ENCODE data around the gene CLHC1. TPM values are rescaled to one million over a fixed set of nuclear protein-coding genes. Genes with fewer than 3 reads are reported as not detected.

The CLHC1 gene
- total and polyA plus RNA-seq, 2 of the 8 experiments (the other 6 are each of a cell fraction or from before 2014, with no cell fraction given): 2.6 to 10.8 TPM

DNA sequence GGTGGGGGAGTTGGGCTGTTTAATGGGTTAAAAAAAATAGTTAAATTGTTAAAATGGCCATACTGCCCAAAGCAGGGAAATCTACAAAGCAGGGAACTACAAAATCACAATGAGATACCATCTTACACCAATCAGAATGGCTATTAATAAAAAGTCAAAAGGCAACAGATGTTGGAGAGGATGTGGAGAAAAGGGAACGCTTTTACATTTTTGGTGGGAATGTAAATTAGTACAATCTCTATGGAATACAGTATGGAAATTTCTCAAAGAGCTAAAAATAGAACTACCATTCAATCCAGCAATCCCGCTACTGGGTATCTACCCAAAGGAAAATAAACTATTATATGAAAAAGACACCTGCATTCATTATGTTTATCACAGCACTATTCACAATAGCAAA is 27.1 kb downstream of the CLHC1 start:
- ChIA-PET CTCF (ENCODE audit: partially characterized antibody) (no interaction called here), POLR2A (ENCODE audit: partially characterized antibody) (no interaction called here)
- Histone ChIP-seq H4K8ac (ENCODE audit: extremely low read depth, insufficient read depth, low read length) (no peak overlapping the region), H3K14ac (ENCODE audit: insufficient read length) (no peak overlapping the region), H3K27ac (ENCODE audit: low read depth, low read length) (no peak overlapping the region), H2BK20ac (ENCODE audit: low read length) (no peak overlapping the region), H2BK15ac (ENCODE audit: low read length) (no peak overlapping the region), H3K36me3 (ENCODE audit: control insufficient read depth in 2 of 4, insufficient read depth in 4 of 4, low read length in 3 of 4) (peaks cover 0 to 5% (median 0%) of the 10 kb centered on the region in 4 experiments; a peak in 1 of 8 replicates), H3K4me3 (ENCODE audit: extremely low read depth in 1 of 4, insufficient read depth in 2 of 4, low read depth in 3 of 4, low read length in 4 of 4) (no peak overlapping the region), H2BK12ac (ENCODE audit: low read depth, low read length) (no peak overlapping the region), H4K5ac (ENCODE audit: insufficient read length, low read depth, low read length) (no peak overlapping the region), H3K9ac (replicated peaks in 1 of 4; ENCODE audit: extremely low read depth in 1 of 4, low read depth in 3 of 4, low read length in 3 of 4) (no peak overlapping the region), H3K4me1 (replicated peaks in 1 of 4; ENCODE audit: control insufficient read depth in 3 of 4, insufficient read depth in 4 of 4, low read length in 3 of 4) (no peaks in the 10 kb centered on the region), H3K23me2 (ENCODE audit: low read depth, low read length) (no peaks in the 10 kb centered on the region), H3K4ac (replicated peaks; ENCODE audit: insufficient read length, low read depth, low read length) (no peak overlapping the region), H2BK120ac (replicated peaks; ENCODE audit: low read depth, low read length) (no peak overlapping the region), H3K18ac (ENCODE audit: extremely low read depth, low read length) (no peak overlapping the region), H2AK5ac (ENCODE audit: low read depth, low read length) (no peak overlapping the region), H3K79me1 (ENCODE audit: low read depth, low read length) (no peaks in the 10 kb centered on the region), H3K79me2 (ENCODE audit: control insufficient read depth in 1 of 2, insufficient read depth in 2 of 2, low read length in 2 of 2) (no peaks in the 10 kb centered on the region), H3K27me3 (replicated peaks in 1 of 4; ENCODE audit: control insufficient read depth in 3 of 4, extremely low read depth in 1 of 4, insufficient read depth in 3 of 4, low read length in 3 of 4) (no peaks in the 10 kb centered on the region), H3K9me3 (ENCODE audit: insufficient read depth in 2 of 2, low read depth in 1 of 2, low read length in 1 of 2) (no peaks in the 10 kb centered on the region; a peak in 1 of 4 replicates), H2AFZ (ENCODE audit: low read length) (no peak overlapping the region), H3K23ac (ENCODE audit: insufficient read length) (no peak overlapping the region), H4K91ac (replicated peaks; ENCODE audit: insufficient read length, low read length) (no peak overlapping the region), H4K20me1 (replicated peaks in 1 of 2; ENCODE audit: control insufficient read depth in 1 of 2, insufficient read depth in 2 of 2, low read length in 2 of 2) (no peaks in the 10 kb centered on the region), H3K56ac (replicated peaks; ENCODE audit: insufficient read length, low read depth, low read length) (no peak overlapping the region), H3K4me2 (ENCODE audit: insufficient read depth in 1 of 2, low read depth in 2 of 2, low read length in 2 of 2) (no peak overlapping the region), H2BK5ac (ENCODE audit: low read depth, low read length) (no peak overlapping the region)
- no peak for DNase-seq (ENCODE audit: low read depth in 1 of 2, low spot score in 2 of 2)
- FAIRE-seq: no peak
- 96% methylated on average over 2 of the region's 2 CpGs; no CpG with 5 or more reads in 1 of the 2 experiments for WGBS, 2 experiments (ENCODE audit: extremely low coverage in 1 of 2, insufficient coverage in 1 of 2, insufficient read length in 1 of 2, insufficient replicate concordance in 2 of 2, low coverage in 1 of 2, low lambda C conversion rate in 2 of 2, missing lambda C conversion rate in 1 of 2)
- TF ChIP-seq HDAC6 (IDR thresholded peaks at IDR 0.05; ENCODE audit: low read depth, low read length) (no peak), BCL11A (IDR thresholded peaks at IDR 0.05; ENCODE audit: low read depth in 2 of 2, low read length in 2 of 2) (no peak), SRF (IDR thresholded peaks at IDR 0.05; ENCODE audit: low read depth, low read length) (no peak), TCF12 (IDR thresholded peaks at IDR 0.05; ENCODE audit: low read depth, low read length) (no peak), HDAC2 (IDR thresholded peaks at IDR 0.05; ENCODE audit: borderline replicate concordance in 1 of 2, low read depth in 2 of 2, low read length in 2 of 2) (no peak), CREB1 (IDR thresholded peaks at IDR 0.05) (no peak), KDM5A (IDR thresholded peaks at IDR 0.05; ENCODE audit: low read length) (no peak), YY1 (IDR thresholded peaks at IDR 0.05; ENCODE audit: low read depth, low read length) (no peak), BACH1 (IDR thresholded peaks at IDR 0.05; ENCODE audit: low read length) (no peak), POU5F1 (IDR thresholded peaks at IDR 0.05; ENCODE audit: low read depth, low read length) (no peak), ZNF274 (IDR thresholded peaks at IDR 0.05; ENCODE audit: borderline replicate concordance, extremely low read depth, low read length) (no peak), CHD1 (IDR thresholded peaks at IDR 0.05; ENCODE audit: low read depth, low read length) (no peak), EP300 (IDR thresholded peaks at IDR 0.05; ENCODE audit: borderline replicate concordance in 1 of 2, low read depth in 2 of 2, low read length in 2 of 2) (no peak), CTBP2 (IDR thresholded peaks at IDR 0.05; ENCODE audit: borderline replicate concordance, insufficient read depth, insufficient read length, low read length) (no peak)
